HUES6 (cell line): ENCODE measurements around the gene CFAP100.

ENCODE experiments used
- H3K27ac ChIP-seq: 2 replicates; pipeline ENCODE4 v1.7.0; 2013; ENCODE audit warnings: low read depth, mild to moderate bottlenecking, low read length, inconsistent platforms
- H3K27me3 ChIP-seq: 2 replicates; pipeline ENCODE4 v1.6.1; 2013; ENCODE audit warnings: low read length; ENCODE audit not compliant: control insufficient read depth, insufficient read depth
- H3K36me3 ChIP-seq: 2 replicates; pipeline ENCODE4 v1.6.1; 2013; ENCODE audit warnings: low read length; ENCODE audit not compliant: control insufficient read depth, insufficient read depth
- H3K4me1 ChIP-seq: 2 replicates; pipeline ENCODE4 v1.6.1; 2013; ENCODE audit warnings: low read length; ENCODE audit not compliant: control insufficient read depth, insufficient read depth
- H3K4me3 ChIP-seq: 2 replicates; pipeline ENCODE4 v1.5.1; 2013; ENCODE audit warnings: low read depth, low read length
- H3K9ac ChIP-seq: one replicate; pipeline ENCODE4 v1.6.1; 2013; ENCODE audit warnings: mild to moderate bottlenecking, low read length
- H3K9me3 ChIP-seq: 2 replicates; pipeline ENCODE4 v1.6.1; 2013; ENCODE audit warnings: low read depth, low read length; ENCODE audit not compliant: control insufficient read depth, insufficient read depth

Gene CFAP100

DNA sequence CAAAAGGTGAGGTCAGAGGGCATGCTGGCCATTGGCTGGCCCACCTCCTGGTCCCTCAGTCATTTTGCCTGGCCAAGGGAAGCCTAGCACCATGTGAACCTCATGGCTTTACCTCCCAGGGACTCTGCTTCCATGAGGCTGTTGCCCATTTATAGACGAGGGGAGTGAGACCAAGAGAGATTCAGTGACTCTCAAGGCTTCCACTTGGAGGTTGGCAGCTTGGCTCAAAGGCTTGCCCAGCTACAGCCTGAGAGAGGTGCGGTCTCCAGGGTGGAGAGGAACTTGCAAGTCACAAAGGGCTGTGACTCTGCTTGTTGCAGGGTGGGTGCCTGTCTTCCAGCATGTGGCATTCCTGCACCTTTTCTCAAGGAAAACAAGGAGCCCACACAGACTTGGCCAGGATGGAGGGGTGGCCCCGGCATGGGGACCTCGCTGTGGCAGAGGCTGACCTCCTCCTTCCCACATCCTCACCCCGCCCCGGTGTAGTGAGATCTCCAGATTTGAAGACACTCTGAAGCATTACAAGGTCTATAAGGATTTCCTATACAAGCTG lies 24.5 kb downstream of the CFAP100 start:
- Histone ChIP-seq H3K4me1 (peaks cover 39% of the 10 kb centered on the region), H3K4me3 (no peak overlapping the region), H3K27ac (peak overlapping the region; percentile 94; the same call in 1 of the 2 replicates), H3K9me3 (no peaks in the 10 kb centered on the region), H3K9ac (peak overlapping the region; percentile 65), H3K36me3 (no peaks in the 10 kb centered on the region), H3K27me3 (no peaks in the 10 kb centered on the region)

DNA sequence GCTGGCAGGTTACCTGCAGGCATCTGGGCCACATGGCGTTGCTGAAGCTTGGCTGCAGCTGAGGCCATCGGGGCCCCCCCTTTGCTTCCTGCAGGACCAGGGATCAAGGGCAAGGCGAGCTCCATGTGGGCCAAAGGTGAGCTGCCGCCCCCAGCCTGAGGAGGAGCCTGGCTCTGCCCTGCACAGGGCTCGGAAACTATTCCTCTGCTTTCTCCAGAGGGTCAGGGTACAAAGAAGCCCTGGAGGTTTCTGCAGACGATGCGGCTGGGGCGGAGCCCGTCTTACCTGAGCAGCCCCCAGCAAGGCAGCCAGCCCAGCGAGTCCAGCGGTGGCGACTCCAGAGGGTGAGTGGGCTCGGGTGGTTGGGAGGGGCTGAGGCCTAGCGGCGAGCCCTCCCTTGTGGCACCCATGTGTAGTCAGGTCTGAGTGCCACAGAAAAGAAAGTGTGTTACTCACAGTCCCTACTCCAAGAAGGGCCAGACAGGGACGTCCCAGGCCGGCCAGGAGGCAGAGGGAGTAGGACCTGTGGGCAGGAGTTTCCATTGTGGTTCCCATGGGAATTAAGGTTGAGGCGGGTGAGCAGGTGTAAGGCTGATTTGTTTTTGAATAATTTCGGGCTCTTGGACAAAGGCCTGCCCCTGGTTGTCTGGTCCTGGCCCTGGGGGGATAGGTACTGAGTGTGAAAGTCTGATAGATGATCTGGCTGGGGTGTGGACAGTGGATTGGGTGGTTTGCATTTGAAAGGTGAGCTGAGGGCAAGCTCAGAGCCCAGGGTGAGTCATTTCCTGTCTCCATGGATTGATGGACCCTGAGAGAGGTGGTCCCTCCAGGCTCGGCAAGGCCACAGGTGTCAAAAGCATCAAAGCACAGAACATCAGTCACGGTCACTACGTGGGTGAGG lies 25.4 kb downstream of the CFAP100 start:
- Histone ChIP-seq H3K27me3 (no peaks in the 10 kb centered on the region), H3K36me3 (no peaks in the 10 kb centered on the region), H3K4me3 (peak overlapping the region; percentile 23; the same call in 1 of the 2 replicates), H3K27ac (peak overlapping the region; percentile 94), H3K4me1 (peaks cover 40% of the 10 kb centered on the region), H3K9ac (peak overlapping the region; percentile 65), H3K9me3 (no peaks in the 10 kb centered on the region)

- H3K4me1 ChIP-seq = peaks cover 40% of the 10 kb centered on the region
- no peak overlapping the region for H3K9ac ChIP-seq
Measured at GRCh38 chr3:126421573-126422119, 26.9 kb downstream of the CFAP100 start.

DNA sequence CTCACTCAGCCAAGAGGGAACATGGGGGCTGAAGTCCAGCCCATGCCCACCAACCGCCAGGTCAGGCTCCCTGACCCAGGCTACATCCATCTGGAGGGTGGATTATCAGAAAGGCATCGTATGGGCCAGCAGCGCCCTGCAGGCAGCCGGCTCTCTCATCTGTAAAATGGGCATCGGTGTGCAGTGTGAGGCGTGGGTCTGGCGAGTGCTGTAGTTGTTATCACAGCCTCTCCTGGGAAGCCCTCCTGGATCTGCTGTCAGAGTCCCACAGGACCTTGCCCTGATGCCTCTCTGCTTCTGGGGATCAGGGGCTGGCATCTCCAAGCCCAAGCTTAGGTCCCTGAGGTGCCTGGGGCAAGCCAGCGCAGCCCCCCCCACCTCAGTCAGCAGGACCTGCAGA lies 27.4 kb downstream of the CFAP100 start:
- H3K9ac ChIP-seq = no peak overlapping the region
- peaks cover 40% of the 10 kb centered on the region for H3K4me1 ChIP-seq
- H3K36me3 ChIP-seq = no peaks in the 10 kb centered on the region
- no peaks in the 10 kb centered on the region for H3K27me3 ChIP-seq
- H3K4me3 ChIP-seq = no peak overlapping the region
- no peak overlapping the region for H3K27ac ChIP-seq
- peaks cover 14% of the 10 kb centered on the region for H3K9me3 ChIP-seq

More at GRCh38 chr3:126421573-126422119, 26.9 kb downstream of the CFAP100 start:
- no peaks in the 10 kb centered on the region for H3K36me3 ChIP-seq
- H3K27me3 ChIP-seq = no peaks in the 10 kb centered on the region
- H3K4me3 ChIP-seq = no peak overlapping the region
- H3K9me3 ChIP-seq = peaks cover 9% of the 10 kb centered on the region
- no peak overlapping the region for H3K27ac ChIP-seq

DNA sequence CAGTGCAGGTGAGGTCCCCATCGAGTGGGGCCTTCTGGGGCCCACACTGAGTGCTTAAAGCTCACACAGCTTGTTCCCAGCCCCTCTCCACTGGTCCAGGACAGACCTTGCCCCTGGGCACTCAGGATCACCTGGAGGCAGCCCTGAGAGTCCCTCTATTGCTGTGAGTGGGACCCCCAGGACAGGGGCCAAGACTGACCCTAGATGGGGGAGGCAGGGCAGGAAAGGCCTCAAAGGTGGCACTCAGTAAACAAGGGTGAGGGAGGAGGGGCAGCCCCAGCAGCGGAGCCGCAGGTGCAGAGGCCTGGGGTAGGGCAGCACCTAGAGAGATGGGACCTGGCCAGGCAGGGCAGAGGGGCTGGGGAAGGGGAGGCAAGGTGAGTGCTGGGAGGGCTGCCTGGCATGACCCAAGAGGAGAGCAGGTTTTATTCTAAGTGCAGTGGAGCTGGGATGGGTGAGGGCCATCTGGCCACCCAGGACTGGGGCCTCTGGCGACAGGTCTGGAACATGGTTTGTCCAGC lies 27.9 kb downstream of the CFAP100 start:
- H3K4me3 ChIP-seq = no peak overlapping the region
- peaks cover 19% of the 10 kb centered on the region for H3K9me3 ChIP-seq
- no peaks in the 10 kb centered on the region for H3K27me3 ChIP-seq
- peaks cover 40% of the 10 kb centered on the region for H3K4me1 ChIP-seq
- no peak overlapping the region for H3K27ac ChIP-seq
- no peaks in the 10 kb centered on the region for H3K36me3 ChIP-seq
- H3K9ac ChIP-seq = no peak overlapping the region

DNA sequence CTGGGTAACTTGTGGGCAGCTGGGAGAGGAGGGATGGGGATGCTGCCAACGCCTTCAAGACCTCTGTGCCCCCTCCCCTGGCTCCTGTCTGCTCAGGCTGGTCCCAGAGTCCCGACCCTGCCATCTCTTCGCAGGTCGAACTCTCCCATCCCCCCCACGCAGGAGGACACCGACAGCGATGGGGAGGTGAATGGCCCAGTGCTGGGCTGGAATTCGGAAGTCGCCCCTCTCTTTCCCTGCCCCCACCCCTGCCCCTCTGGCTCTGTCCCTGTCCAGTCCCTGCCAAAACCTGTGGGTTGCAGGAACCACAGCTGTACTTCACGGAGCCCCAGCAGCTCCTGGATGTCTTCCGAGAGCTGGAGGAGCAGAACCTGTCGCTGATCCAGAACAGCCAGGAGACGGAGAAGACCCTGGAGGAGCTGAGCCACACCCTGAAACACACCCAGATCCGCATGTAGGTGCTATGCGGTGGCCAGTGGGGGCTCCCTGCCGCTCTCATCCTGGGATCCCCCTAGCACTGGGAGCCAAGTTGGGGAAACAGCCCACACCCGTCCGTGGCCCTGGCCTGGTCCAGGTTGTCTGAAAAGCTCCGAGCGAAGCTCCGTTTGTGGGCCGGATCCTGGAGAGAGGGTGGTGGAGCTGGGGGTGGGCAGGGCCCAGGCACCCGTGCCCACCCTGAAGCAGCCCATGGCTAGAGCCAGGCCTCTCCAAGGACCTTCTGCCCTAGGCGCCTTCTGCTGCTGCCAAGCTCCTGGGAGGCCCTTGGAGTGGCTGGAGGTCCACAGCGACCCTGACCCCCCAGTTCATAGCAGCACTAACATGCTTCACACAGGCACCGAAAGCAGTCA lies 28.7 kb downstream of the CFAP100 start:
- H3K4me1 ChIP-seq = peaks cover 38% of the 10 kb centered on the region
- H3K36me3 ChIP-seq = no peaks in the 10 kb centered on the region

DNA sequence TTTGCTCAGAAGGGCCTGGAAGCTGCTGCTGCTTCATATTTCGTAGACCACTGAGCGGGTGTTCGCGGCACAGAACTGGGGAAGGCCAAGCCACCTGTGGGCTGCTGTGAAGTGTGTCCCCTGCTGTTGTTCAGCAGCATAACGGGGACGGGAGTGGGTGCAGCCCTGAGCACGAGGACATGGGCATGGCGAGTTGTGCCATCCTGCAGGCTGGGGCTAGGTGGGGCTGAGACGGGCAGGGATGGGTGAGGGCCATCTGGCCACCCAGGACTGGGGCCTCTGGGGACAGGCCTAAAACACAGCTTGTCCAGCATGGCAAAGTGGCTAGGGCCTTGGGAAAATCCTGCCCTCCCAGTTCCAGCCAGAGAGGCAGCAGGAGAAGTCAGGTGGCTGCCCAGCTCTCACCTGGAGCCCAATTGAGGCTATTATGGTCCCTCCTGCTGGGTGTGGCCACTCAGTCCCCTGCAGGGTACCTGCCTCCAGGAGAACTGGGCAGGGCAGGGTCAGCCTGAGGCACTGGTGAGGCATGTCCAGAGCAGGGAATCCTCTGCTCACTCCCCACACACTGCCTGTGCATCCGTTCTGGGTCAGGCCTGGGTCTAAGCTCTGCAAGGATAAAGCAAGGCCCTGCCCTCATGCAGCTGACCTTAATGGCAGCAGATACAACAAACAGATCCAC lies 29.5 kb downstream of the CFAP100 start:
- no peak overlapping the region for H3K27ac ChIP-seq
- H3K4me1 ChIP-seq = peaks cover 32% of the 10 kb centered on the region
- H3K4me3 ChIP-seq = no peak overlapping the region
- H3K36me3 ChIP-seq = no peaks in the 10 kb centered on the region
- H3K9ac ChIP-seq = no peak overlapping the region
- peaks cover 27% of the 10 kb centered on the region for H3K9me3 ChIP-seq
- no peaks in the 10 kb centered on the region for H3K27me3 ChIP-seq

More for the DNA sequence above, 28.7 kb downstream of the CFAP100 start:
- H3K27ac ChIP-seq = no peak overlapping the region
- no peaks in the 10 kb centered on the region for H3K27me3 ChIP-seq
- peaks cover 25% of the 10 kb centered on the region for H3K9me3 ChIP-seq
- H3K4me3 ChIP-seq = no peak overlapping the region
- H3K9ac ChIP-seq = no peak overlapping the region

DNA sequence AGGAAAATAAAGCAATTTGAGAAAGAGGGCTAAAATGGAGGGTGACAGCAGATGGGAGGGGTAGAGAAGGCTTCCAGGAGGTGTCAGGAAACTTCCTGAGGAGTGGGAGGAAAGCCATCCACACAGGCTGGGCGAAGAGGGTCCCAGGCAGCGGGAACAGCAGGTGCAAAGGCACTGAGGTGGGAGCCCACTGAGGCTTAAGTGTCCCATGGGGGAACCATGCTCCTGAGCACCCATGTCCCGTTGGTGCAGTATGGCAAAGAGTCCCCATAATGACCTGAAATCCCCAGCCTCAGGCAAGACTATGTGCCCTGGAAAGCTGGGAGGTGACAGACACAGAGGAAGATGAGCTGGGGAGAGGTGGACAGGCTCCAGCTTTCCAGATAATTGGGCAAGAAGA lies 30.0 kb downstream of the CFAP100 start:
- no peak overlapping the region for H3K4me3 ChIP-seq
- no peak overlapping the region for H3K9ac ChIP-seq
- peaks cover 27% of the 10 kb centered on the region for H3K9me3 ChIP-seq
- H3K27ac ChIP-seq = no peak overlapping the region
- peaks cover 27% of the 10 kb centered on the region for H3K4me1 ChIP-seq
- H3K27me3 ChIP-seq = no peaks in the 10 kb centered on the region
- H3K36me3 ChIP-seq = no peaks in the 10 kb centered on the region

DNA sequence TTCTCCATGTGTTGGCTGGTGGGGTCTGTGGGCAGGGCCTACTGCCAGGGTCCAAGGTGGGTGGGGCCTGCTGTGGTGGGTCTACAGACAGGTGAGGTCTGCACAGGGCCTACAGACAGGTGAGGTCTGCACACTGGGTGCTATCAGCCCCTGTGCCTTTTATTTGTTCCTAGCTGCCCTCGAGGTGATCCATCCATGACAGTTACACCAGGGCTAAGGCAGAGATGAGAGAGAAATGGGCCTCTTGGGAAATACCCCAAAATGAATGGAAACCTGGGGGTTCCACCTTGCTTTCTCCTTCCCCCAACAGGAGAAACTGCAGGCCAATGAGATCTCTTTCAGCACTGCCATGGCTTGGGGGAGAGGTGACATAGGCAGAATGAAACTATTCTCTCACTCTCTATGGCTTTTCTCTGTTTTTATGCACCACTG lies 36.4 kb downstream of the CFAP100 start:
- peaks cover 19% of the 10 kb centered on the region for H3K9me3 ChIP-seq
- H3K27ac ChIP-seq = no peak overlapping the region
- H3K9ac ChIP-seq = no peak overlapping the region
- no peaks in the 10 kb centered on the region for H3K4me1 ChIP-seq
- no peak overlapping the region for H3K4me3 ChIP-seq
- H3K27me3 ChIP-seq = no peaks in the 10 kb centered on the region
- H3K36me3 ChIP-seq = 0 out of 2 replicates have a peak, but pooled peaks cover 2% of the 10 kb centered on the region
